ENCODE results near the gene TSTD1.
"Not testable (repeated sequence)": the region's sequence is repeated elsewhere in the genome, so short reads cannot be mapped to it uniquely, and the experiment has no call there.

TSTD1 gene

DNA sequence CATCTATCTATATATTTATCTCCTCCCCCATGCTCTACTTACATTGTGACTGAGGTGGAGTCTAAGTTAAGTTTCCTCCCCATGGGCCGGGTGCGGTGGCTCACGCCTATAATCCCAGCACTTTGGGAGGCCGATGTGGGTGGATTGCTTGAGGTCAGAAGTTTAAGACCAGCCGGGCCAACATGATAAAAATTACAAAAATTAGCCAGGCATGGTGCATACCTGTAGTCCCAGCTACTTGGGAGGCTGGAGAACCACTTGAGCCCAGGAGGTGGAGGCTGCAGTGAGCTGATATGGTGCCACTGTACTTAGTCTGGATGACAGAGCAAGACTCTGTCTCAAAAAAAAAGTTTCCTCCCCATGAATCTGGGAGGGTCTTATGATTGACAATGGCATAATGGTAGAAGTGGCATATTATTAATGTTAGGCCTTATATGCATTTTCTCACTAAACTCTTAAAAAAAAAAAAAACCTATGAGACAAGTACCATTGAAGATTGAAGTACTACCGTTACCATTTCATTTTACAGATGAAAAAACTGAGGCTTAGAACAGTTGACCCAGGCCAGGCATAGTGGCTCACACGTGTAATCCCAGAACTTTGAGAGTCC is 29.1 kb downstream of the TSTD1 start:
- DNase-seq (ENCODE audit: extremely low read depth in 1 of 2, low read depth in 1 of 2): no peak

DNA sequence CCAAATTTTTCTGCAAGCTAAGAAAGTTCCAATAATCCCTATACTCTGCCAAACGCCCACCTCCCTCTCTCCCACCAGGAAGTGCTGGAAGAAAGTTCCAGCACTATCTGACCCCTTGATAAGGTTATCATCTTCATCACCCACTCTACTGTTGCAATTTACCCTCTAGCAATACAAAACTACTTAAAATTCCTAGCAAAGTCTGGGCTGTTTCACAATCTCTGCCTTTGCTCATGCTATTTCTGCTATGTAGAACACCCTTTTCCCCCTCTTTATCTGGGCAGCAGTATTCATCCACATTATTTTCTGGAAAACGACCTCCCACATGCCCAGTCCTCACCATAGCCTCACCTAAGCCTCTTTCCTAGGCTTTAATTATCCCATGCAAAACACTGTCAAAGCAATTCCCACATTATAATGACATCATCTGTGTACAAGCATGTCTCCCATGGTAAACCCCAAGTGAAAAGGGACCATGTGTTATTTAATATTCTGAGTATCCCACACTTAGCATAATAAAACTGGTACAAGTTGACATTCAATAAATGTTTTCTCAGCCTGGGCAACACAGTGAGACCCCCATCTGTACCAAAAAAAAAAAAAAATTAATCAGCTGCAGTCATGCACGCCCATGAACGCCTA is 29.8 kb downstream of the TSTD1 start:
- DNase-seq (ENCODE audit: extremely low read depth in 1 of 2, low read depth in 1 of 2): no peak

DNA sequence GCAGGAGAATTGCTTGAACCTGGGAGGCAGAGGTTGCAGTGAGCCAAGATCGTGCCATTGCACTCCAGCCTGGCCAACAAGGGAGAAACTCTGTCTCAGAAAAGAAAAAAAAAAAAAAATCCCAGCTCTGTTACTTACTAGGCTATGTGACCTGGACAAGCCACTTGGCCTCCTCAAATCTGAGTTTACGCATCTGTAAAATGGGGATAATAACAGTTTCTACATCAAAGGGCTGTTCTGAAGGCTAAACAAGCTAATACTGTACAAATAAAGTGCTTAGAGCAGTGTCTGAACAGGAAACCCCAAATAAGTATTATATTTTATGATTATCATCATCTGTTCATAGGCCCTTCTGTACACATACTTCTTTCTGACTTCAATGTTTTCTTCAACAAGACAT is 31.4 kb downstream of the TSTD1 start:
- DNase-seq (ENCODE audit: extremely low read depth in 1 of 2, low read depth in 1 of 2): no peak

DNA sequence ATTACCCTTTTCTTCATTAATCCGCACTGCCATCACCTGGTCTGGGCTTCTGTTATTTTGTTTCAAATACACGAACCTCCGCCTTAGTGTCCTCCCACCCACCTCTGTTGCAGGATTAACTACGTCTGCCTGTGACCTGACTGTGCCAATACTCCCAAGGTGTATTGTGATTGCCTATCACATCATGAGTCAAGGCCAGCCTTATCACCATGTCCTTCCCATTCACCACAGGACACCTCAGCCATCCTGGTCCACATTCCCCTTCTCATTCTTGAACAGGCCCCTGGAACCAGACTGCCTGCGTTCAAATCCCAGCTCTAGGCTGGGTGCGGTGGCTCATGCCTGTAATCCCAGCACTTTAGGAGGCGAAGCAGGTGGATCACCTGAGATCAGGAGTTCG is 32.2 kb downstream of the TSTD1 start:
- DNase-seq (ENCODE audit: extremely low read depth in 1 of 2, low read depth in 1 of 2): no peak

DNA sequence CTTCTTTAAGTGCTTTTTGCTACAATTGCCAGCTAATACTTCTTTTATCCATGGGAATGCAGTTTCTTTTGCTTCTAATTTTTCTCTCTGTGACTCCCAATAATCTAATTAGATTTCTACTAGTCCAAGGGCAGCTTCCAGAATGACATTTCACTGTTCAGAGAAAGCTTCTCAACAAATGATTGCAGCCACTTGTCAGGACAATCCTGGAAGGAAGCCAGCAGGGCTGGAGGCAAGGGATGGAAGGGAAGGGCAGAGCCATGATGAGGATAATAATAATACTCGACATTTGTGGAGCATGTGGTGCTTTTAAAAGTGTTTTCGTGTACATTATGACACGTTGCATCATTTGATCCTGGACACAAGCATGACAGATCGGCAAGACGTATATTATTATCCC is 37.2 kb downstream of the TSTD1 start:
- DNase-seq (ENCODE audit: extremely low read depth in 1 of 2, low read depth in 1 of 2): no peak

DNA sequence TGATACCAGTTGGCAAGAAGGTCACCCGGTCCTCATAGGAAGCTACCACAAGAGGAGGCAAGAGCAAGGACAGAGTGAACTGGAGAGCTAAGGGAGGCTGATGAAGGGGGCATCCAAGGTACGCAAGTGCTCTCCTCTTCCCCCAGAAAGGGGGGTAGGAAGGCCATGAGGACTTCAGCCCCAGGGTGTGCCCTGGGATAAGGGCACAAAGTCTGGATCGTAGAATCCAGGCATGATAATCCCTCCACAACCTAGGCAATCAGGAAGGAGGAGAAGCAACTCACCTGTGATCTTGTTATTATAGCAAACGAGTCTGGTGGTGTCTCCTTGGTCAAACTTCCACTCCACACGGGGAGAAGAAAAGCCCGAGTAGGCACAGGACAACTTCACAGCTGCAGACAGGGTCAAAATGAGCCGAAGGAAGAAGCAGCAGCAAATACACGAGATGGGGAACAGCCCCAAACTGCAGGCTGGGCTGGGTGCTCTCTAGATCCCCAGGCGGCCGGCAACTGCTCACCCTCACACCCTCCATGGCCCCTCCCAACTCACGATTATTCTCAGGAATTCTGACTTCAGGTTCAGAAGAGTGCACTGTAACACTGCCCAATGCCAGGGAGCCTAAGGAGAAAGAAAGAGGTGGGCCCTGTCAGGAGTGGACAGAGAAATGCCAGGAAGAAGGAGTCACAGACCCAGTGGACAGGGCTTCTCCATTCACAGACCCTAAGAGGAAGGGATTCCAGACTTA is 37.9 kb downstream of the TSTD1 start:
- DNase-seq (ENCODE audit: extremely low read depth in 1 of 2, low read depth in 1 of 2): no peak

DNA sequence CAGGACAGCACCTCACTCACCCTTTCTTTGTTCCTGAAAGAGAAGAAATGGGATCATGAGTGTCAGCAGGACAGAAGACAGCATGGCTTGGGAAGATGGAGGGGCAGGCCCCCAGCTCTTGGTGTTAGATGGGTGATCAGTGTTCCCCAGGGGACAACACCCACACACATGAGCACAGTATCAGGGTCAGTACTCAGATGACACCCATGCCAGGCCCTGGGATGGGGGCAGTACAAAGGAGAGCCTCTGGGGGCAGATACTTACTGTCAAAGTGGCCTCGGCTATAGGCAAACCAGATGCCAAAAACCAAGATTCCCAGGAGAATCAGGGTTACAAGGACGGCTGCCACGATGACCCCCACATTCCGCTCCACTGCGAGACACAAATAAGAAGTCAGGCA is 39.4 kb downstream of the TSTD1 start:
- no peak for DNase-seq (ENCODE audit: extremely low read depth in 1 of 2, low read depth in 1 of 2)

DNA sequence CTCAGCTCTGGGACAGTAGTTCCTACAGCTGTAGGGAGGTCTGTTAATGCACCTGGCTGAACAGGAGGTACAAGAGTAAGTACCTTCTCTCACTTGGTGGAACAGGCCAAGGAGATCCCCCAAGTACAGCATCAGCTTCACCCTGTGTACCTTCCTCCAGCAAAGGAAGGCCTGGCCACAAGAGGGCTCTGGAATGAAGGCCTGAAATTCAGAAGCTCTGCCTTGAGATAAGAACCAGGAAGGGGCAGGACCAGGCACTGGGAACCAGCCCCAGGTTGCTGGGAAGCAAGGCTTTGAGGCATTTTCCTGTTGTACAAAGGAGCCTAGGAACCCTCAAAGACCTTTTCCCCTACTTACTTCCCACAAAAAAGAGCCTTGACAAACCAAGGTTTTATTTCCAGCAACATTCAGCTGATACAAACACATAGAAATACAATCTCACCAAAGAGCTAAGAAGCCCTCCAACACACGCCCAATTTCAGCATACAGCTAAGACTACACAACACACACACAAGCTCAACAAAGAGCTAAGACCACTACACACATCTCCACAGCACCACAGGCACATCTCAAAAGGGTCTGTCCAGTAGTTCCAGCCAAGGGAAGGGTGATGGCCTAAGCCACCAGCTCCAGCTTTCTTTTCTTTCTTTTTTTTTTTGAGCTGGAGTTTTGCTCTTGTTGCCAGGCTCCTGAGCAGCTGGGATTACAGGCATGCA is 41.3 kb downstream of the TSTD1 start:
- peak in 1 of 2 donors; percentile 30 for DNase-seq (ENCODE audit: extremely low read depth in 1 of 2, low read depth in 1 of 2)

DNA sequence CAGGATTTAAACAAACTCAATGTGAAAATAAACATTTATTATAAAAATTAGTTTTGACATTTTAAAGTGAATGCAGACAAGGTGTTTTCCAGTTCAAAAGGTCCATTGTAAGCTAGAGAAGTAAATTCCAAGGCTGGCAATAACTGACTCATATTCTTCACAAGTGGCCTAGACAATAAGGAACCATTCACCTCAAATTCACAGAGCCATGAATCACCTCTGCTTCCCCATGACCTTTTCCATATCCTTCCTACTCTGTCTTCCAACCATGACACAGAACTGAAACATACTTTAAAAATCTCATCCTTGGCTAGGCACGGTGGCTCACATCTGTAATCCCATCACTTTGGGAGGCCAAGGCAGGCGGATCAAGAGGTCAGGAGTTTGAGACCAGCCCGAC is 42.6 kb downstream of the TSTD1 start:
- DNase-seq (ENCODE audit: extremely low read depth in 1 of 2, low read depth in 1 of 2): no peak

DNA sequence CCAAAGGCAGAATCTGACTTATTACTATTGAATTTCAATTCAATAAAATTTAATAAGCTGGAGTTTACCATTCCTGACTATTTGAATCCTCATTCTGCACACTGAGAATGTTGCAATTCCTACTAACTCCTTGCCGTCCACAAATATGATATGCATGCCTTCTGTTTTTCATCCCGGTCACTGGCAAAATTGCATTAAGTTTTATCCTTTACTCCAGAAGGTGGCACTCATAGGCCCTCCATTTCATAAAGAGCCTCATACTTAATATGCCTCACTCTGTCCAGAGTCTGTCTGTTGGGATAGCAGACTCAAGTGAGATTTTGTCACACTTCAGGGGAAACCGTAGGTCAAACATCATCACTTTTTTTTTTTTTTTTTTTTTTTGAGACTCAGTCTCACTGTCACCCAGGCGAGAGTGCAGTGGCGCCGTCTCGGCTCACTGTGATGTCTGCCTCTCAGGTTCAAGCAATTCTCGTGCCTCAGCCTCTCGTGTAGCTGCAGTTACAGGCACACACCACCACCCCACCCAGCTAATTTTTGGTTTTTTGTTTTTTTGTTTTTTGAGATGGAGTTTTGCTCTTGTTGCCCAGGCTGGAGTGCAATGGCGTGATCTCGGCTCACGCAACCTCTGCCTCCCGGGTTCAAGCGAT is 45.1 kb downstream of the TSTD1 start:
- no peak for DNase-seq (ENCODE audit: extremely low read depth in 1 of 2, low read depth in 1 of 2)

DNA sequence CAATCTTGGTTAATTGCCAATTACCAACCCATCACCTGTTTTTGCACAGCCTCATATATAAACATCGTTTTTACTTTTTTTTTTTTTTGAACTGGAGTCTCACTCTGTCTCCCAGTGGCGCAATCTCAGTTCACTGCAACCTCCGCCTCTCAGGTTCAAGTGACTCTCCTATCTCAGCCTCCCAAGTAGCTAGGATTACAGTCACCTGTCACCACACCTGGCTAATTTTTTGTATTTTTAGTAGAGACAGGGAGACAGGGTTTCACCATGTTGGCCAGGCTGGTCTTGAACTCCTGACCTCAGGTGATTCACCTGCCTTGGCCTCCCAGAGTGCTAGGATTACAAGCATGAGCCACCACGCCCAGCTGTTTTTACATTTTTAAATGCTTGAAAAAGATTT is 46.7 kb downstream of the TSTD1 start:
- not testable (repeated sequence) for DNase-seq (ENCODE audit: extremely low read depth in 1 of 2, low read depth in 1 of 2)

Measured in activated CD8-positive, alpha-beta memory T cell treated with anti-CD3 and anti-CD28 coated beads for 1 hour (primary cell).